Measurements from ENCODE around the gene TMEM198. TPM values are rescaled to one million over a fixed set of nuclear protein-coding genes. Genes with fewer than 3 reads are reported as not detected.

The TMEM198 gene
- total and polyA plus RNA-seq, 9 of the 15 experiments (the other 6 are each of a cell fraction or from before 2014, with no cell fraction given): 0.03 to 3.8 (median 1.0) TPM

- TF ChIP-seq ZNF324 (CRISPR knock-in tag; IDR thresholded peaks at IDR 0.05): no peak
- no peak for TF ChIP-seq ZNF3 (CRISPR knock-in tag; IDR thresholded peaks at IDR 0.05)
- TF ChIP-seq RNF2 (IDR thresholded peaks at IDR 0.05): peak; percentile 95
- TF ChIP-seq HDAC8 (tag; IDR thresholded peaks at IDR 0.05): no peak
- no peak for TF ChIP-seq ZNF217 (CRISPR knock-in tag; IDR thresholded peaks at IDR 0.05)
- no peak for TF ChIP-seq FOXP4 (CRISPR knock-in tag; IDR thresholded peaks at IDR 0.05; ENCODE audit: borderline replicate concordance)
- peak; percentile 56; the same call in 1 of the 2 replicates for TF ChIP-seq GABPB1 (CRISPR knock-in tag; IDR thresholded peaks at IDR 0.05)
- no peak for TF ChIP-seq CHD7 (IDR thresholded peaks at IDR 0.05; ENCODE audit: low read depth, low read length)
- TF ChIP-seq ZNF24 (IDR thresholded peaks at IDR 0.05): no peak
- TF ChIP-seq ZNF431 (CRISPR knock-in tag; IDR thresholded peaks at IDR 0.05): no peak
- no peak for TF ChIP-seq FOXJ2 (tag; IDR thresholded peaks at IDR 0.05)
- TF ChIP-seq CBX1 (IDR thresholded peaks at IDR 0.05; ENCODE audit: low read depth): 0 out of 2 replicates have a peak, but pooled peaks have one; percentile 20
- no peak for TF ChIP-seq SP2 (IDR thresholded peaks at IDR 0.05; ENCODE audit: extremely low read depth, low read depth, low read length, poor library complexity, severe bottlenecking)
- TF ChIP-seq BRD9 (IDR thresholded peaks at IDR 0.05; ENCODE audit: low read depth, partially characterized antibody): peak; percentile 39
- no peak for TF ChIP-seq ZNF121 (CRISPR knock-in tag; conservative IDR thresholded peaks at IDR 0.05)
Observed at GRCh38 chr2:219509780-219510511, 33.9 kb upstream of the TMEM198 start (continued).

Data from K562 (cell line).